Spleen (tissue), 7 donors: ENCODE data around the gene DIRAS1.

Source experiments
- CTCF ChIP-seq, 11 experiments: fragments of 200-600 bp in 7 of 11; fragments of 450-650 bp in 4 of 11; sonication (generic) in 4 of 11; IDR thresholded peaks in 8 of 11; conservative IDR thresholded peaks in 3 of 11; 1 replicate in 7 of 11; 2 replicates in 4 of 11; pipeline versions ENCODE4 v1.4.0 to v1.8.0; 2016 to 2021; ENCODE audit warnings: antibody characterized with exemption in 11 of 11, inconsistent platforms in 4 of 11, mild to moderate bottlenecking in 1 of 11
- POLR2A ChIP-seq, 3 donors: fragments of 450-650 bp; IDR thresholded peaks; one replicate each; pipeline ENCODE4 v1.5.1; 2017; ENCODE audit warnings: antibody characterized with exemption in 3 of 3, mild to moderate bottlenecking in 1 of 3
- donor health status: DM: no; HTN: no; CAD: no; lungs with moderate emphysema.
- donor health status: DM: no; HTN: no; CAD: no.
- donor health status: DM: no; HTN: no; CAD: no.

DNA sequence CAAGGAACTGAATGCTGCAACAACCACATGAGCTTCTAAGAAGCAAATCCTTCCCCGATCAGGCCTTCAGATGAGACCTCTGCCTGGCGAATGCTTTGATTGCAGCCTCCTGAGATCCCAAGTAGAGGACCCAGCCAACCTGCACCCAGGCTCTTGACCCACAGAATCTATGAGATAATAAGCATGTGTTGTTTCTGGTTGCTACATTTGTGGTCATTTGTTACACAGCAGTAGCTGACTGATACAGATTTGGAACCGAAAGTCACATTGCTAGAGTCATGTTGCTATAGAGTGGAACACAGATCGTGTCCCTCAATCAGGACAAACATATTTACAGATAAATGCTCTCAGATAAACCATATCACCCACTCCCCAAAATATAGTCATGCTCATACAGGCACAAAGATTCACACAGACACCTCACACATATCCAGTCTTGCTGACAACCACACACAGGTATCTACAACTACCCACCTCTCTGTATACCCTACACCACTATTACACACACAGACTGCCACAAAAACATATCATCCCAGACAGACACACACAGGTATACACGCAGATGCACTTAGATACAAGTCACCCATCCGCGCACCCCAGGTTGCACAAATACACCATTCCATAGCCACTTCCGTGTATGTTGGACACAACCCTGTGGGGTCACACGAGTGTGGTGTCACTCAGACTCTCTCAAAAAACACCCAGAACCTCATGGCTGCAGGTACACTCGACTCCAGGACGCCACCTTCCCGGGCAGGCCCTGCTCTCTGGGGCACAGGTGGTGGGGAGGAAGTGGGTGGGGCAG, 5.5 kb downstream of the DIRAS1 start:
- TF ChIP-seq POLR2A (IDR thresholded peaks at IDR 0.05) (no peak), CTCF (IDR thresholded peaks at IDR 0.05 in 8 of 11, conservative IDR thresholded peaks at IDR 0.05 in 3 of 11) (no peak)
